Caco-2 (cell line): Measurements from ENCODE around the gene CLDND1. TPM values are rescaled to one million over a fixed set of nuclear protein-coding genes. Genes with fewer than 3 reads are reported as not detected.

ENCODE experiments used
- BruUV-seq: library from RNA; stranded (reverse); fragments of 400-500 nt; replicated peaks from 2 replicates; lab custom pipeline; 2021; lab: Mats Ljungman, UMichigan
- CTCF ChIA-PET: fragments of 300-600 bp; sonication (Branson Sonifier 250); formaldehyde crosslinking; loops from one replicate; lab custom pipeline; 2022; ENCODE audit warnings: antibody characterized with exemption; lab: Charles Lee
- POLR2A ChIA-PET: fragments of 300-600 bp; sonication (Branson Sonifier 250); formaldehyde crosslinking; loops from one replicate; lab custom pipeline; 2022; ENCODE audit warnings: antibody characterized with exemption; lab: Charles Lee
- DNase-seq, 2 experiments: peaks; one replicate each; pipeline versions ENCODE4 v3.0.0 to v3.0.0-alpha.2; 2020 to 2022
- H3K27me3 ChIP-seq: replicated peaks from 2 replicates; pipeline ENCODE4 v1.6.0; 2011; ENCODE audit warnings: low read length; ENCODE audit not compliant: control insufficient read depth, insufficient read depth
- H3K36me3 ChIP-seq: 2 replicates; pipeline ENCODE4 v1.5.1; 2011; ENCODE audit warnings: low read length; ENCODE audit not compliant: control insufficient read depth, insufficient read depth
- H3K4me1 ChIP-seq: fragments of 250-450 bp; sonication (Bioruptor Pico); 2 replicates; pipeline ENCODE4 v1.5.1; 2020; ENCODE audit warnings: mild to moderate bottlenecking
- H3K4me3 ChIP-seq: 2 replicates; pipeline ENCODE4 v1.5.1; 2011; ENCODE audit warnings: low read depth, mild to moderate bottlenecking, control low read depth, low read length
- H3K9me3 ChIP-seq: fragments of 250-450 bp; sonication (Bioruptor Pico); 2 replicates; pipeline ENCODE4 v1.5.1; 2020; ENCODE audit warnings: mild to moderate bottlenecking, moderate library complexity
- H3K27ac Mint-ChIP-seq: one replicate; pipeline ENCODE4 v1.8.0; 2022; ENCODE audit warnings: mixed read lengths; ENCODE audit not compliant: unreplicated experiment
- H3K27me3 Mint-ChIP-seq: one replicate; pipeline ENCODE4 v1.8.0; 2022; ENCODE audit warnings: mixed read lengths; ENCODE audit not compliant: insufficient read depth, unreplicated experiment
- H3K36me3 Mint-ChIP-seq: one replicate; pipeline ENCODE4 v1.8.0; 2022; ENCODE audit warnings: mild to moderate bottlenecking, mixed read lengths; ENCODE audit not compliant: insufficient read depth, unreplicated experiment
- H3K4me1 Mint-ChIP-seq: one replicate; pipeline ENCODE4 v1.8.0; 2022; ENCODE audit warnings: low read depth, mixed read lengths; ENCODE audit not compliant: unreplicated experiment
- H3K4me3 Mint-ChIP-seq: one replicate; pipeline ENCODE4 v1.8.0; 2022; ENCODE audit warnings: mild to moderate bottlenecking, moderate library complexity, mixed read lengths; ENCODE audit not compliant: unreplicated experiment
- H3K9me3 Mint-ChIP-seq: one replicate; pipeline ENCODE4 v1.8.0; 2022; ENCODE audit warnings: mixed read lengths; ENCODE audit not compliant: unreplicated experiment
- intact Hi-C: fragments of 100-400 bp; cut with micrococcal nuclease; formaldehyde crosslinking; loops from one replicate; pipeline ENCODE4 v1.10.0; 2022; ENCODE audit not compliant: unreplicated experiment
- total RNA-seq: library from RNA; stranded (reverse); gene quantifications from 2 replicates; pipeline ENCODE4 v1.2.3, GENCODE V29; 2022
- TF ChIP-seq, protein P1 (sequence below), 2 experiments: fragments of 200-600 bp in 1 of 2; IDR thresholded peaks; 1 replicate in 1 of 2; 2 replicates in 1 of 2; pipeline versions ENCODE4 v1.5.1 to v1.8.0; 2011 to 2022; ENCODE audit warnings: antibody characterized with exemption in 1 of 2, control low read depth in 1 of 2, inconsistent platforms in 1 of 2, low read depth in 1 of 2, low read length in 1 of 2, mild to moderate bottlenecking in 1 of 2, moderate library complexity in 1 of 2; ENCODE audit not compliant: insufficient read depth in 1 of 2, severe bottlenecking in 1 of 2, unreplicated experiment in 1 of 2

Gene CLDND1
- total RNA-seq, 1 experiment from 2014 or later, result 56.0 TPM

DNA sequence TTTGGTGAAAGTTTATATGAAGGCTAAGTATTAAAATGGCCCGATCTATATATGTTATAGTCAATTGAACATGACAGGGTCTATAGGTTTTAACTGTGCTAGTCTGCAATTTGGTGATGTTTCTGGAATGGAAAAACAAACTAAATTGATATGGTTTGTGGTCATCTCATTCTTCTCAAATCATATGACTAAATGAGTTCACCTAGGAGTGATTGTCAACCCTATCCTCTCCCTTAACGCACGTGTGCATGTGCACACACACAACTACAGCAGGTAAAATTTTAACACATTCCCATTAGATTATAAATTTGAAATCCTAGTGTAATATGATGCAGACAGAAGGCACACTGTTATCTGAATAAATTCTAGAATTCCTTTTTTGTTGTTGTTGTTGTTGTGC is 9.0 kb downstream of the CLDND1 start:
- Mint-ChIP-seq H3K27ac (no peak overlapping the region), H3K36me3 (peaks cover 10% of the 10 kb centered on the region), H3K9me3 (no peaks in the 10 kb centered on the region), H3K4me1 (peaks cover 7% of the 10 kb centered on the region), H3K4me3 (no peak overlapping the region), H3K27me3 (no peaks in the 10 kb centered on the region)
- ChIA-PET POLR2A (no interaction called here), CTCF (no interaction called here)
- no TSS peak for BruUV-seq
- no peak overlapping the region for H3K4me3 ChIP-seq
- TF ChIP-seq, protein P1, sequence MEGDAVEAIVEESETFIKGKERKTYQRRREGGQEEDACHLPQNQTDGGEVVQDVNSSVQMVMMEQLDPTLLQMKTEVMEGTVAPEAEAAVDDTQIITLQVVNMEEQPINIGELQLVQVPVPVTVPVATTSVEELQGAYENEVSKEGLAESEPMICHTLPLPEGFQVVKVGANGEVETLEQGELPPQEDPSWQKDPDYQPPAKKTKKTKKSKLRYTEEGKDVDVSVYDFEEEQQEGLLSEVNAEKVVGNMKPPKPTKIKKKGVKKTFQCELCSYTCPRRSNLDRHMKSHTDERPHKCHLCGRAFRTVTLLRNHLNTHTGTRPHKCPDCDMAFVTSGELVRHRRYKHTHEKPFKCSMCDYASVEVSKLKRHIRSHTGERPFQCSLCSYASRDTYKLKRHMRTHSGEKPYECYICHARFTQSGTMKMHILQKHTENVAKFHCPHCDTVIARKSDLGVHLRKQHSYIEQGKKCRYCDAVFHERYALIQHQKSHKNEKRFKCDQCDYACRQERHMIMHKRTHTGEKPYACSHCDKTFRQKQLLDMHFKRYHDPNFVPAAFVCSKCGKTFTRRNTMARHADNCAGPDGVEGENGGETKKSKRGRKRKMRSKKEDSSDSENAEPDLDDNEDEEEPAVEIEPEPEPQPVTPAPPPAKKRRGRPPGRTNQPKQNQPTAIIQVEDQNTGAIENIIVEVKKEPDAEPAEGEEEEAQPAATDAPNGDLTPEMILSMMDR (IDR thresholded peaks at IDR 0.05; ENCODE audit: insufficient read depth in 1 of 2, low read depth in 1 of 2, low read length in 1 of 2, severe bottlenecking in 1 of 2, unreplicated experiment in 1 of 2), result no peak
- H3K4me1 ChIP-seq, result no peaks in the 10 kb centered on the region
- H3K9me3 ChIP-seq, result no peaks in the 10 kb centered on the region
- intact Hi-C loops, result no loop called here
- DNase-seq, result no peak
- no peaks in the 10 kb centered on the region for H3K27me3 ChIP-seq
- no peaks in the 10 kb centered on the region; the same call in 1 of the 2 replicates for H3K36me3 ChIP-seq

GRCh38 chr3:98513091-98513511 is 9.6 kb downstream of the CLDND1 start:
- ChIA-PET POLR2A (no interaction called here), CTCF (no interaction called here)
- Histone ChIP-seq H3K9me3 (no peaks in the 10 kb centered on the region), H3K4me1 (no peaks in the 10 kb centered on the region), H3K27me3 (no peaks in the 10 kb centered on the region), H3K4me3 (no peak overlapping the region), H3K36me3 (no peaks in the 10 kb centered on the region; the same call in 1 of the 2 replicates)
- H3K27ac Mint-ChIP-seq, result no peak overlapping the region
- intact Hi-C loops, result no loop called here
- H3K9me3 Mint-ChIP-seq, result no peaks in the 10 kb centered on the region
- H3K36me3 Mint-ChIP-seq, result peaks cover 7% of the 10 kb centered on the region
- H3K4me3 Mint-ChIP-seq, result no peak overlapping the region
- DNase-seq, result no peak
- peaks cover 7% of the 10 kb centered on the region for H3K4me1 Mint-ChIP-seq
- no TSS peak for BruUV-seq
- TF ChIP-seq, protein P1 (IDR thresholded peaks at IDR 0.05; ENCODE audit: insufficient read depth in 1 of 2, low read depth in 1 of 2, low read length in 1 of 2, severe bottlenecking in 1 of 2, unreplicated experiment in 1 of 2), result no peak
- no peaks in the 10 kb centered on the region for H3K27me3 Mint-ChIP-seq

GRCh38 chr3:98512576-98512975 is 10.1 kb downstream of the CLDND1 start:
- H3K4me1 ChIP-seq, result no peaks in the 10 kb centered on the region
- H3K27me3 Mint-ChIP-seq, result no peaks in the 10 kb centered on the region
- H3K36me3 Mint-ChIP-seq, result peaks cover 7% of the 10 kb centered on the region
- TF ChIP-seq, protein P1 (IDR thresholded peaks at IDR 0.05; ENCODE audit: insufficient read depth in 1 of 2, low read depth in 1 of 2, low read length in 1 of 2, severe bottlenecking in 1 of 2, unreplicated experiment in 1 of 2), result no peak
- intact Hi-C loops, result no loop called here
- POLR2A ChIA-PET, result no interaction called here
- H3K4me3 ChIP-seq, result no peak overlapping the region
- CTCF ChIA-PET, result no interaction called here
- no peaks in the 10 kb centered on the region for H3K9me3 Mint-ChIP-seq
- H3K4me1 Mint-ChIP-seq, result peaks cover 7% of the 10 kb centered on the region
- no peak for DNase-seq
- H3K4me3 Mint-ChIP-seq, result no peak overlapping the region
- no peaks in the 10 kb centered on the region for H3K27me3 ChIP-seq
- no peak overlapping the region for H3K27ac Mint-ChIP-seq
- no peaks in the 10 kb centered on the region for H3K9me3 ChIP-seq
- no TSS peak for BruUV-seq
- H3K36me3 ChIP-seq, result no peaks in the 10 kb centered on the region; the same call in 1 of the 2 replicates
